Measurements from ENCODE around the gene PPFIBP2. TPM values are rescaled to one million over a fixed set of nuclear protein-coding genes. Genes with fewer than 3 reads are reported as not detected.

Gene PPFIBP2
- total RNA-seq, 4 donors from 2014 or later, result 28.1 to 61.1 (median 49.4) TPM

GRCh38 chr11:7612056-7612660, 98.4 kb downstream of the PPFIBP2 start:
- H3K36me3 ChIP-seq, result peaks cover 0 to 67% (median 4%) of the 10 kb centered on the region in 3 donors
- TF ChIP-seq POLR2A (IDR thresholded peaks at IDR 0.05) (no peak), CTCF (IDR thresholded peaks at IDR 0.05) (no peak)
- H3K9me3 ChIP-seq, result no peaks in the 10 kb centered on the region
- peak overlapping the region in 1 of 4 donors; percentile 49 for H3K27ac ChIP-seq
- intact Hi-C loops (cut with DNase I), result no loop called here
- 74 to 86% methylated on average over 7 of the region's 7 CpGs for WGBS, 2 donors
- H3K4me1 ChIP-seq, result peaks cover 0 to 50% (median 13%) of the 10 kb centered on the region in 3 donors
- H3K27me3 ChIP-seq, result no peaks in the 10 kb centered on the region
- H3K4me3 ChIP-seq, result no peak overlapping the region
- no peak for DNase-seq

- peaks cover 0 to 50% (median 13%) of the 10 kb centered on the region in 3 donors for H3K4me1 ChIP-seq
These were observed 99.0 kb downstream of the PPFIBP2 start for GRCh38 chr11:7612661-7613393.

DNA sequence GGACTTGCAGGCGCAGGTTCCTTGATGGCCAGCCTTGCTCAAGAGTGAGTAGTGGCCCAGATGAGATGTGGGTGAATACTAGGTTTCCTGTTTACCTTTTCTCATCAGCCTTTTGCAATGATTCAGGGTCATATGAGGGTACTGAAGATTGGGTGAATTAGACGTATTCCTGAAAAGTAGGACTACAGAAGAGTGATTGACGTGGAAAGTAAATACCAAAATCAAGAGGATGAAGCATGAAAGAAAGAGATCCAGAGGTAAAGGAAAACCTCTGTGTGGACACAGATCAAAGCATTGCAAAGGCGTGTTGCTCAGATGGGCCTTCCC, 99.6 kb downstream of the PPFIBP2 start:
- Histone ChIP-seq H3K27me3 (no peaks in the 10 kb centered on the region), H3K4me1 (peaks cover 0 to 49% (median 13%) of the 10 kb centered on the region in 3 donors), H3K27ac (no peak overlapping the region), H3K9me3 (no peaks in the 10 kb centered on the region), H3K36me3 (peaks cover 0 to 79% (median 4%) of the 10 kb centered on the region in 3 donors), H3K4me3 (no peak overlapping the region)
- DNase-seq, result no peak
- intact Hi-C loops (cut with DNase I), result no loop called here
- 66 to 81% methylated on average over 4 of the region's 4 CpGs for WGBS, 2 donors
- TF ChIP-seq POLR2A (IDR thresholded peaks at IDR 0.05) (no peak), CTCF (IDR thresholded peaks at IDR 0.05) (no peak)

More at GRCh38 chr11:7612661-7613393, 99.0 kb downstream of the PPFIBP2 start:
- 39 to 57% methylated on average over 4 of the region's 4 CpGs for WGBS, 2 donors
- no peak overlapping the region for H3K4me3 ChIP-seq
- TF ChIP-seq CTCF (IDR thresholded peaks at IDR 0.05) (no peak), POLR2A (IDR thresholded peaks at IDR 0.05) (no peak)
- H3K27me3 ChIP-seq, result no peaks in the 10 kb centered on the region
- peaks cover 0 to 74% (median 4%) of the 10 kb centered on the region in 3 donors for H3K36me3 ChIP-seq
- DNase-seq, result no peak
- no peak overlapping the region for H3K27ac ChIP-seq
- no peaks in the 10 kb centered on the region for H3K9me3 ChIP-seq
- intact Hi-C loops (cut with DNase I), result no loop called here

DNA sequence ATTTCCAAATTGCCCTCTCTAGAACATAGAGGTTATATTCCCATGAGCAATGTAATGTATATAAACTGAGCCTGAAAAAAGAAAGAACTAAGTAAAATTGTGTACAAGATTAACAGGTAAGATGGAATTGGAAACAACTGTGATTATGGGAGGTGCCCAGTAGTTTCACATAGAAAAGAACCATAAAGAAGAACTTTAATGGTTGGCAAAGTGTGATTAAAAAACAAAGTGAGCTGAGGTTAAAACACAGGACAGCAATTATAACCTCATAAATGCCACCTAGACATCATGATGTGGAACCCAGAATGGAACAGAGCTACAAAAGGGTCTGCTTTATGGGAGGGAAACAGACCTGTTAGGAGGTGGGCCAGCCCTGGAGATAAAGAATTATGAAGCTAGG, 100.9 kb downstream of the PPFIBP2 start:
- TF ChIP-seq CTCF (IDR thresholded peaks at IDR 0.05) (no peak), POLR2A (IDR thresholded peaks at IDR 0.05) (no peak)
- intact Hi-C loops (cut with DNase I), result no loop called here
- Histone ChIP-seq H3K4me3 (no peak overlapping the region), H3K27me3 (no peaks in the 10 kb centered on the region), H3K9me3 (no peaks in the 10 kb centered on the region), H3K36me3 (peaks cover 0 to 87% (median 4%) of the 10 kb centered on the region in 3 donors), H3K4me1 (peaks cover 0 to 38% (median 13%) of the 10 kb centered on the region in 3 donors), H3K27ac (no peak overlapping the region)
- no peak for DNase-seq

DNA sequence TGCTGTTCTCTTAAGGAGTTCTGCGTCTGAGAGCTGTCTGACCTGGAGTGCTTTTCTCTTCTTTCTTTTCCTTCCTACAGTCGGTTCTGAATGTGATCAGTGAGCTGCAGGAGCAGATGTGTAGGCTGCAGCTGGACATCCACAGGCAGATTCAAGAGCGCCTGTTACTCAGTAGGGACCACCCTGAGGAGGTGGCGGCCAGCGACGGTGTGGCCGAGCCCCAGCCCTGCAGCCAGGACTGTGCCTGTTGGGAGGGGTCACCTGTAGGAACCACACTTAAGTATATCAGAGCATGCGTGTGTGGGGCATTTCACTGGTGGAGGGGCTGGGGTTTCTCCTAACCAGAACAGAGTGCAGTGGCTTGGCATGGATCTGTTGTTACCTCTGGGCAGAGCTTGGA, 103.2 kb downstream of the PPFIBP2 start:
- intact Hi-C loops (cut with DNase I), result no loop called here
- DNase-seq, result no peak
- WGBS, 2 donors, result 80 to 95% methylated on average over 1 to 4 of the region's 8 CpGs

More for the DNA sequence above, 103.2 kb downstream of the PPFIBP2 start:
- Histone ChIP-seq H3K4me3 (no peak overlapping the region), H3K27me3 (no peaks in the 10 kb centered on the region), H3K4me1 (peaks cover 0 to 14% (median 8%) of the 10 kb centered on the region in 3 donors), H3K36me3 (peaks cover 4 to 89% (median 5%) of the 10 kb centered on the region in 3 donors), H3K9me3 (no peaks in the 10 kb centered on the region), H3K27ac (no peak overlapping the region)
- TF ChIP-seq POLR2A (IDR thresholded peaks at IDR 0.05) (no peak), CTCF (IDR thresholded peaks at IDR 0.05) (no peak)

Measured in esophagus squamous epithelium (tissue), 5 donors.